GM19035 (cell line): ENCODE measurements around the gene CXCR6.

Experiments used
- ATAC-seq: cut with Tn5 transposase; IDR thresholded peaks from one replicate; pipeline ENCODE4 v1.9.1; 2021; ENCODE audit not compliant: unreplicated experiment

CXCR6 gene

DNA sequence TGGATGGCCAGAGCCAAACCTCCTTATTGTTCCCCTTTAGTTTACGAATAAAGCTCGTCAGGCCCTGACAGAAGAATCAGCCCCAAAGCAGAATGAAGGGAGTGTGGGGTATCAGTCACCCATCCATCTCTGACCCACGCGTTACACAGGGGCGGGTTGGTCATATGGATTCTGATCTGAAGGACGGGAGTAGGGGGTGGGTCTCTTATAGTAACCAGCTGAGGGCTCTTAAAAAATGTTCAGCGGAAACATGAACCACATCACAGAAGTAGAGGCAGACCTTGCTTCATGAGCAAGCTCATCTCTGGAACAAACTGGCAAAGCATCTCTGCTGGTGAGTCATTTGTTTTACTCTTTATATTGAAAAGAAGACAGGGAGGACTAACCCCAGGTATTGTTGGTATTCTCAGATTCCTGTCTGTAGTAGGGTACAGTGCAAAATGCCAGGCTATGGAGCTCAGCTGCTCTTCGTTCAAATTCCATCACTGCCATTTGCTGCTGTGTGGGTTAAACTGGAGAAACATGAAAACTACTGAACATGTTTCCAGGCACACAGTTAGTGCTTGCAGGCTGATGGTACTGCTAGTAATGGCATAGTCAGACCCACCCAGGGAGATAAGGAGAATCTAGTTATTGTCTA is at the start of gene CXCR6:
Gene CXCR6 (plus strand): TSS at position 258 of the 640 bp plus-strand sequence. CDS start 3,018 bp downstream, outside the sequence.
- ATAC-seq = no peak

DNA sequence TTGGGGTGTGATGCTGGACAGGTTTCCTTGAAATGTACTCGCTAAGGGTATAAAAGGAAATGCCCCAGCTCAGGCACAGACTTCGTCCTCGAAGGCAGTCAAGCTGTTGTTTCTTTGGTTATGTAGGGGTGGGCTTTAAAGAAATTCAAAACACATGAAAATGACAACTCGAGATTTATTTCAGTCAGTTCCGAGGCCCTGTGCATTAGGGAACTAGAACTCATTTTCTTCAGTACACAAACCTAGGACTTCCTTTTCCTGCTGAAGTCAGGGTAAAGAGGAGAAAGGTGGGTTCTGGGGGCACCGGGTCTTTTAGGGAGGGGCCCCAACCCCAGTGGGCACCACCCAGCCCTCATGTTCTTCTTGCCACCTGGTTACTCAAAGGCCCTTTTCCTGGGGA is 49.2 kb upstream of the CXCR6 start:
- no peak for ATAC-seq

DNA sequence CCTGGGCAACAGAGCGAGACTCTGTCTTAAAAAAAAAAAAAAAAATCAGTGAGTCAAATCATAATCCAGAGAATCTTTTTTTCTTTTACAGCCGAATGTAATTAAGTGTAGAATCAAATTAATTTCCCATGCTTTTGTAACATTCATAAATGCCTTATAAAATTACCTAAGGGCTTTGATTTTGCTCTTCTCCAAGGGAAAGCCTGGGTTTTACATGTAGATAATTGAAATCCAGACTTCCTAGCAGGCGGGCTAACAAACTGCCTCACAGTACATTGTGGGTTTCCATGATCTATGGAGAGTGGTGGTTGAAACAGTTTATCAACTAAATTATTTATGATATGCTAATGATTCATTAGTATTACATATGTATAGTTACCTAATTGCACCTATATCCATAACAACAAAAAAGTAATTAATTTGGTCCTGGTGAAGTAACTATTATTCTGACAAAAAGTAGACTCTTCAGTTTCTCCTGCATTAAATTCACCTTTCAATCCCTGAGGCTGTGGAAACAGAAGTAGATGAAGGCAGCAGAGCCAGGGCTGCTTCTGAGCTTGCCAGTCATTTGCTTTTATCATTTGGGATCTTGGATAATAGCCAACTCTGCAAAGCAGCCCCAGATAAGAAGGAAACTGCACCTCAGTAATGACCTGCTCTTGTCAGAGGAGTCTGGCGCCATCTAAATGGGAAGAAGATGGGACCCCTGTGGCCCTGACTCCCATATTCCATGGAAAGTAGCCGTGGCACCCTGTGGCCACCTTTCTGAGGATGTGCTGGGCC is 47.4 kb upstream of the CXCR6 start:
- no peak for ATAC-seq

DNA sequence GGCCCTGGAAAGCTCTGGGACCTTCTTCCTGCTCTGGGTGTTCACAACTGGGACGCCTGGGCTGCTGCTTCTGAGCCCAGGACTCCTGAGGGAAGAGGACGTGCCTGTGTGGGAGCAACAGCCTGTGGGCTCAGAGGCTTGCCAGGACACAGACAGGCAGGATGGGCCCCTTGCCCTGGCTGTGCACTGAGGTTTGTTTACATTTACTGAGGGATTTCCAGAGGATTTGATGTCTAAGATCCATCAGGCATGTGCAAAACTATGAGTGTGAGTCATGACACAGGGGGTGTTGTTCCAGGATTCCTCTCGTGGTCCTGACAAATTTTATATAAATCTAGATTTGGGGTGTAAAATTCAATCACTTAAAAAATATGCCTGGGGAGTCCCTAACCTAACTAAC is 46.3 kb upstream of the CXCR6 start:
- ATAC-seq = no peak

DNA sequence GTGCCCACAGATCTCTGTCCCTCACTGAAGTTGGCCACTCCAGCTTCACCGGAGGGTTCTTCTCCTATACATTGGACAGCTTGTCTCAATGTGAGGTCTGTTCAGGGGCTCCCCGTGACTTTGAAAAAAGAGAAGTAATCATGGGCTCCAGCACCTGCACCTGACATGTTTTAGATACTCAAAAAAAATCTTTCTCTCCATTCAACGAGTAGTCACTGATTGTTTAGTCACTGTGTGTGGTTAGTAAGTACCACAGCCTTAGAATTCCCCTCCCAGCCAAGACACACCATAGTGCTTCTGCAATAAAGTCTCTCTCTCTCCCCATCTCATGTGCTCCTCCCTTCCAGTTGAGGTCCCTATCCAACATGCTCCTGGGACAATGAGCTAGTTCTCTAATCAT is 38.3 kb upstream of the CXCR6 start:
- ATAC-seq = peak; percentile 72

DNA sequence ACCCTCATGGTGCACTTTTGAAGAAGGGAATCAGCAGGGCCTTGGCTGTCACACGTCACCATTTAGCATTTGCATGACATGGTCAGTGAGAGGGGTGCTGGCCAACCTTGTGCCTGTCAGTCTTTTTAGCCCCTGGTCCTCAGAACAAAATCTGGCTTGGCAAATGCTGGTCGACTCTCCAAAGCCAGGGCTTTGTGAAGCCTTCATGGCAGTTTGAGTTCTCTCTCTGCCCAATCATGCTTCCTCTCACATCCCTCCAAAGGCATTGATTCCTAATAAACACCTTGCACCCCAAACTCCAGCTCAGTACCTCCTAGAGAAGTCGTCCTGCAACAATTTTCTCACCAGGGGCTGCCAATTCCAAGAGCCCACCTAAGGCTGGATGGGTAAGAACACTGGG is 37.5 kb upstream of the CXCR6 start:
- ATAC-seq = no peak

DNA sequence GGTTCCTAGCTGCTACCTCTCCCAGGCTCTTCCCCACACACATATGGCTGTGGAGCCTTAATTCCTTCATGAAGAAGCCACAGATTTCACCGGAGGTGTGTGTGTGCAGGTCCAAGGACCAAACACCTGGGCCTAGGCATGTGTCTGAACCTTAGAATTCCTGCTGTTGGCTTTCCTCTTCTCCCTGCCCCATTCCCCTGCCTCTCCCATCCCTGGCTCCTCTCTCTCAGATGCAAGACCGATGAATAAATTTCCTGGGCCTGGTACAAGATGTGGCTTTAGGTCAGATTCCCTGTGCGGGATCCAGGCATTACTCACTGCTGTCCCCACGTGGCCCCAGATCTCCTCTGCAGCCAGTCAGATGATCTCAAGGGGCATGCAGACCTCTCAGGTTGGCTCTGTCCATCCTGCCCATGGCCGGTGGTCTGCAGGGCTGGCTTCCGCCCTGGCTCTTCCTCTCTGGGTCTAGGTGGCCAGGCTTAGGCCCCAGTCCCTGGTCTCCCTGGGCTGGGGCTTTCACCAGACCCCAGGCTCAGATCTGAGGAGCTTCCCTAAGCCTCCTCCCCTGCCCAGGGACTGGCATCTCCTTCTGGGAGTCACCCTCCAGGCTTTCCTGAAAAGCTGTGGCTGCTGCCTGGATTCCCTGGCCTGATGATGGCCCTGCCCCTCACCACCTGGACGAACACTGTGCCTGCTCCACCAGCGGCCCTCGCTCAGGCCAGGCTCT is 36.4 kb upstream of the CXCR6 start:
- ATAC-seq = no peak

DNA sequence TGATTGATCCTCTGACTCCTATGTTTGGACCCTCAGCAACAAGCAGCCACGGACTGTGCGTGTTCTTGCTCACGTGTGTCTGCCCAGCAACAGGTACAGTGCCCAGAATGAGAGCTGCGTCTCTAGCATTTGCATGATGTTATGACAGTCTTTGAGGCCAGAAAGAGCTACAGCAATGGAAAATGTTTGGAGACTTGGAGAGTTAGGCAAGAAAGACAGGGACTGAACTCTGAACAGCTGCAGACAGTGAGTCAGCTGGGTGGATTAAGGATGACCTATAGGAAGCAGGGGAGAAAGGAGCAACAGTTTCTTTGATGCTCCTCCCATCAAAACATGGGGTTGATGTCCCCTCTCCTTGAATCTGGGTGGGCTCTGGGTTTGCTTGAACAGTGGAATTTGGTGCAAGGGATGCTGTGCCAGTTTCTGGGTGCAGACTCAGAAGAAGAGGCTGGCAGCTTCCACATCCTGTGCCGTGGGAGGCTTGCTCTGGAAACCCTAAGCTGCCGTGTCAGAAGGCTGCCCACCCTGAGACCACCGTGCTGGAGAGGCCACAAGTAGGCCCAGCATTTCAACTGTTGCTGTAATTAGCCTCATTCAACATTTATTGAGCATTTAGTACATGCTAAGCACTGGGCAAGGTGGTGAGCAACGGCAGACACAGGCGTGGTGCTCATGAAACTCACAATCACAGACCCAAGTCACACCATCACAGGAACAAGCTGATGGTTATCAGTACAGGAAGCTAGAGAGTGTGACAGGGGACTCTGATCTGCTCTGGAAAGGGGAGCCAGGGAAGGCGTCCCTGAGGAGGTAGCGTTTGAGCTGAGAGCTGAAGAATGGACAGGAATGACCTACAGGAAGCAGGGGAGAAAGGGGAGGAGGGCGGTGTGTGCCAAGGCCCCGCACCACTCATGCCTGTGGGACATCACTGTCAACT is 35.2 kb upstream of the CXCR6 start:
- ATAC-seq = no peak

DNA sequence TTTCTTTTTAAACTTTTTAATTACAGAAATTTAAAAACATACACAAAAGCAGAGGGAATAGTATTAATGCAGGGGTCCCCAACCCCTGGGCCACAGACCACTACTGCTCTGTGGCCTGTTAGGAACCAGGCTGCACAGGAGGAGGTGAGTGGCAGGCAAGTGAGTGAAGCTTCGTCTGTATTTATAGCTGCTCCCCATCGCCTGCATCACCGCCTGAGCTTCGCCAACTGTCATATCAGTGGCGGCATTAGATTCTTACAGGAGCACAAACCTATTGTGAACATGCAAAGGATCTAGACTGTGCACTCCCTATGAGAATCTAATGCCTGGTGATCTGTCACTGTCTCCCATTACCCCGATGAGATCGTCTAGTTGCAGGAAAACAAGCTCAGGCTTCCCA is 34.5 kb upstream of the CXCR6 start:
- no peak for ATAC-seq

DNA sequence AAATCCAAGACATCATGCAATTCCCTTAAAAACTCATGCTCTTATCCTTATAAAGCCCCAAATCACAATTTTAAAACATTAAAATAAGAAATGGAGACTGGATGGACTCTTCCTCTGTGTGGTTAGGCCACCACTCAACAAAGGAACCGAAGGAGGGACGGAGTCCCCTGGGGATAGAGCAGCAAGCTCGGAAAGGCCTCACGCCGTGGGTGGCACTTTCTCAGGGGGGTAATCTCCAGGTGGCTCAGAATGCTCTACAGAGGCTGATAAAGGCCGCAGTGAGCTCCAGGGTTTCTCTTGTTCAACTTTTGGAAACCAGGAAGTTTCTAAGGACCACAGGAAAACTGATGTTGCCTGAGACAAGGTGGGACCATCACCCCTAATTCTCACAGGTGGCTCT is 33.7 kb upstream of the CXCR6 start:
- no peak for ATAC-seq

DNA sequence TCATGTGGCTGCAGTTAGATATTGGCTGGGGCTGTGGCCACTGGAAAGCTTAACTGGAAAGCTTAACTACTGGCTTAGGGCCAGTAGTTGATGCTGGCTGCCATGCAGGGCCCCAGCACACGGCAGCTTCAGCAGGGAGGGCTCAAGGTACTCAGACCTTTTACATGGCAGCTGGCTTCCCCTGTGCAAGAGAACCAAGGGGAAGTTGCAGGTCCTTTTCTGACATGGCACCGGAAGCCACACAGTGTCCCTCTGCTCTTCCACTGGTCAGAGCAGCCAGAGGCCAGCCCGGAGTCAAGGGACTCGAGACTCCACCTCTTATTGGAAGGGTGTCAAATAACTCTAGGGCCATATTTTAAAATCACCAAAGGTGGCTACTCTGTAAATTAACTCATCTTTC is 32.4 kb upstream of the CXCR6 start:
- no peak for ATAC-seq

DNA sequence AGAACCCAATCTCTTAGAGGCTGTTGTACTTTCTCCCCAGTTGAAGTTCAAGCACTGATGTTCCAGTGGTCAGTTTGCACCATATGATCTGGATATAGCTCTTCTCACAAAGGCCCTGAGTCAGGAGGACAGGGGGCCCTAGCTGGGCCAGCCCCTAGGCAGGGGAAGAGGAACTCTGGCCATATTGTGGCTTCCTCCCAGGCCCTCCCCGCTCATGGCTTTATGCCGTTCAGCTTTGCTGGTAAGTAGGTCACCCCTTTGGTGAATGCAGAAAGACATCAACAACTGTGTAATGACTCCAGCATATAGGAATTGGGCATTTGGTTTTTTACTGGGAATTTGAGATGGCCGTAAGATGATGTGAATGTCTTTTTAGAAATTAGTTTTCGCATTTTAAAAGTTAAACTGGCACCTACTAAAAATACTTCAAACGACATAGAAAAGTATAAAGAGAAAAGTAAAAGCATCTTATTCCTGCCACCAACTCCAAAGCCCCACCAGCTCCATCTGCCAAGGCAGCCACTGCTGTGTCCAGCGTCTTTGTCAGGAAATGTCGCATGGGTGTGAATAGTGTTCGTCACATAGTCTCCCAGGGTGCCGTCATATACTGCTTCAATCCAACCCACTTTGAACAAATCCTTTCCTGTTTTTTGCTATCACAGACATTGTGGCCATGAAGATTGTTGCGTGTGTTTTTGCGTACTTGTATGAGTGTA is 31.6 kb upstream of the CXCR6 start:
- no peak for ATAC-seq

DNA sequence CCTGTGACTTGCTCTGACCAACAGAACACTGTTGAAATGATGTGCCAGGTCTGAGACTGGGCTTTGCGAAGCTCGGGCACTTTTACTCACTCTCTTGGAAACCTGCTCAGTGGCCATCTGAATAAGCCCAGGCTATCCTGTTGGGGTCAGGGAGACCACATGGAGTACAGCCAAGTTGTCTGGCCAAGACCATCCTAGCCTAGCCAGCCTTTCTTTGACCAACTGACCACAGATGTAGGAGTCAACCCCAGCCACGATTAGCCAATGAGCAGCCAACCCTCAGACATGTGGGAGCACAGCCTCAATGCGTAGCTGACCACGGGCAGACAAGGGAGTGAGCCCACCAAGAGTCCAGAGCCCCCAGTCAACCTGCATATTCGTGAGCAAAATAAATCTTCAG is 30.8 kb upstream of the CXCR6 start:
- ATAC-seq = no peak

DNA sequence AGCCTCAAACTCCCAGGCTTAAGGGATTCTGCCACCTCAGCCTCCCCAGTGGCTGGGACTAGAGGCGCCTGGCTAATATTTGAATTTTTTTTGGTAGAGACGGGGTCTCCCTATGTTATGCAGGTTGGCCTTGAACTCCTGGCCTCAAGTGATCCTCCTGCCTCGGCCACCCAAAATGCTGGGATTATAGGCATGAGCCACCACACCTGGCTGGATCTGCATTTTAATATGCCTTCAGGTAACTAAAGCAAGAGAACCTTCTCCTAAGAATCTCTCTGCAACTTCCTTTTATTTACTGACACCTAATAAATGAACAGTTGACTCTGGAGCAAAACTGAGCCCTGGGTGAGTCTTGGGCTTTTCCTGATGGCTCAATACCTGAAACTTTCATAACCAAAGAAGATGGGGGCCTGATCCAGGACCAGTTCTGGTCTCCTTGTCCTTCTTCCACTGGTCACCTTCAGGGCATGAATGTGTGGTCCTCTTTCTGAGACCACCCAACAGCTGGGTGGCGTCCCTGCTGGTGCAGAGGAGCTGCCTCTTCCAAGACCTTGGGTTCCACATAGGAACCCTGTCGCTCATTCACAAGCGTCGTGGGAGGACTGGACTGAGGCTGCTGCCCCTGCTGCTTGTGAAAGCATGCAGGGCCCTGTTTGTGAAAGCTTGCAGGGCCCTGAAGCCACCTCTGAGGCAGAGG is 28.8 kb upstream of the CXCR6 start:
- ATAC-seq = no peak

DNA sequence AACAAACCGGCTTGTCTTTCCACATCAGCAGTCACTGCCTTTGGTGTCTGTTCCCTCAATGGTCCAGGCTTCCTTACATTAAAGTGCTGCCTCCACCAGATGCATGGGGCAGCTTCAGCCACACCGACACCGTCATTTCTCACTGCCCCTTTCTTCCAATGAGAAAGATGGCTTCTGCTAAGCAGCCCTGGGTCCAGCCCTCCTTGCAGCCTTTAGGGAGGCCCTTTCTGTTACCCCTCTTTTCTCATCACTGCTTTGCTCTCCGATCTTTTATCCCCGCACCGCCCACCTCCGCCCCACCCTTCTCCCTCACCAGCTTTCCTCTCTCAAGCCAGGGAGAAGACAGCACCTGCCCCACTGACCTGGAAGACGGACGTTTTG is 28.2 kb upstream of the CXCR6 start:
- ATAC-seq = no peak

DNA sequence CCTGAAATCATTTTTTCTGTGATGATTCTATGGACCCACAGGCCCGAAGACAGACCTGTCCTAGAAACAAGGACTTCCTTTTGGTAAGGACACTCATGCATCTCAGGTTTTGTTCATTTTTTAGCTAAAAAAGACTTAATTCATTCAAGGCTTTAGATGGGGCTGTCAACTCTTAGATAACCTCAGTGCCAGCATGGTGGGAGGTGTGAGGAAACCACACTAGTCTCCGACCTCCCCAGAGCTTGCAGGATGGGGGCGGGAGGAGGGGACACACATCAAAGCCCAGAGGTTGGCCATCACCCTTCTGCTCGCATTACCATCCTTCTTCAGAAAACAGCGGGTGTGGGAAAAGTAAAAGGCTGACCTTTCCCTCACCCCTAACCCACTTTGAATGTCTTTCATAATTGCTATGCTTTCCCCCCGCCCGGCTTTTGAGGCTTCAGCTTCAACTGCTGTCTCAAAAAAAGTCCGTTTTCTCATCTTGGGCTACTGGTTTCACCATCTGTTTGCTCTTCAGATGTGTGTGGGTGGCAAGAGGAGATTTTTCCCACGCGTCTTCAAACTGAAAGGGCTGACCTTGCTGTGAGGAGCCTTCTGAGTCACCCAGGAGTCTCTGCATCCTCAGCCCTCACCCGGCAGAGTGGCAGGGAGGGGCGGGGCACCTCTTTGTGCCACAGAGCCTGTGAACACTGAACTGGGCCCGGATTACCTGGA is 27.6 kb upstream of the CXCR6 start:
- peak; percentile 90 for ATAC-seq

DNA sequence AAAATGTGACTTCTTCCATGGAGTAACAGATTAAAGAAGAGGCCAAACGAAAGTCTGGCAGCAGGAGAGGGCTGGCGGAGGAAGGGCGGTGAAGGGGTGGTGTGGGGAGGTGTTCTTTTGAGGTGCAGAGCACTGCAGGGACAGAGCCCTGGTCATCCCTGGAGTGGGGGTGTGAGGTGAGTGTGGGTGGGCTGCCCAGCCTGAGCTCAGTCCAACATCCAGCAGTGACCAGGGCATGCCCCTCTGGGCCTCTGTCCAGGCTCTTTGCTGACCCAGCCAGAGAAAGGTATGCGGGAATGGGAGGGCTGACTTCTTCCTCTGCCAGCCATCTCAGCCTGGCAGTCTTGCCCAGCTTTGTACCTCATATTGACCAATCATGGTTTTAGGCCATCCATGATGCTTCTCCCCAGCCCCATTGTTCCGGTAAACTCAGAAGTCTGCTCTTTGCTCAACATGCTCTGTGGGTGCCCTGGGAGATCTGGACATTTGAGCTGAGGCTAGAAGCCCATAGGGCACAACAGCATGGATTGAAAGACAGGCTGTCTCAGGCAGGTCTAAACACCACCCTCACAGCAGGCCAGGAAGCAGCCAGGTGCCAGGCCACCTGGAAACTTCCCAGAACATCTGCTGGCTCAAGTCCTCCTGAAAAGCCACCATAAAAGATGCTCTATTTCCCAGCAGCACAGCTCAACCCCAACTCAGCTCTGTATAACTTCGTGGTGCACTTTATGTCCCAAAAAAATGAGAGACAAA is 25.9 kb upstream of the CXCR6 start:
- ATAC-seq = no peak
